Mesenteric fat pad (tissue), 1 donor: ENCODE measurements around the gene MEF2A. TPM values are rescaled to one million over a fixed set of nuclear protein-coding genes. Genes with fewer than 3 reads are reported as not detected.
"Not testable (repeated sequence)": the region's sequence is repeated elsewhere in the genome, so short reads cannot be mapped to it uniquely, and the experiment has no call there.

ENCODE experiments used
- DNase-seq: peaks from one replicate; pipeline ENCODE4 v3.0.0-alpha.2; 2020; ENCODE audit warnings: low spot score
- total RNA-seq: library from RNA; stranded (reverse); fragmentation: NEBNext Ultra II Directional; extraction: Animal tissue kit (Norgen Biotek cat#: 25700); gene quantifications from one replicate; pipeline ENCODE4 v1.2.1, GENCODE V29; 2021
- donor health status: DM: yes; HTN: yes; CAD: no.

The MEF2A gene
- total RNA-seq, 1 donor from 2014 or later: 68.0 TPM

GRCh38 chr15:99728916-99729315 is 163.1 kb downstream of the MEF2A start:
- DNase-seq: no peak

- no peak for DNase-seq
Measured at GRCh38 chr15:99729327-99729726, 163.5 kb downstream of the MEF2A start.

GRCh38 chr15:99729920-99730319 is 164.1 kb downstream of the MEF2A start:
- no peak for DNase-seq

- DNase-seq: no peak
Measured at GRCh38 chr15:99731336-99732123, 165.7 kb downstream of the MEF2A start.

- no peak for DNase-seq
Measured at GRCh38 chr15:99732124-99732750, 166.5 kb downstream of the MEF2A start.

GRCh38 chr15:99732751-99733267 is 167.0 kb downstream of the MEF2A start:
- DNase-seq: no peak

- peak; percentile 99 for DNase-seq
Measured at GRCh38 chr15:99733268-99734039, 167.7 kb downstream of the MEF2A start, which contains the start of gene LYSMD4. TSS of gene LYSMD4 (minus strand) at chr15:99733437. CDS start at chr15:99731999, 1,438 bp downstream.

GRCh38 chr15:99734040-99734291 is 168.2 kb downstream of the MEF2A start:
- DNase-seq: not testable (repeated sequence)

GRCh38 chr15:99734575-99734974 is 168.8 kb downstream of the MEF2A start:
- no peak for DNase-seq

- DNase-seq: no peak
Measured at GRCh38 chr15:99735868-99736267, 170.1 kb downstream of the MEF2A start.

GRCh38 chr15:99736702-99737101 is 170.9 kb downstream of the MEF2A start:
- no peak for DNase-seq

GRCh38 chr15:99738021-99738847 is 172.4 kb downstream of the MEF2A start:
- no peak for DNase-seq

GRCh38 chr15:99741835-99742234 is 176.1 kb downstream of the MEF2A start:
- no peak for DNase-seq

- DNase-seq: no peak
Measured at GRCh38 chr15:99744142-99744541, 178.4 kb downstream of the MEF2A start.

GRCh38 chr15:99745370-99746086 is 179.7 kb downstream of the MEF2A start:
- no peak for DNase-seq

GRCh38 chr15:99749386-99749785 is 183.6 kb downstream of the MEF2A start:
- DNase-seq: no peak

GRCh38 chr15:99750326-99750725 is 184.5 kb downstream of the MEF2A start:
- not testable (repeated sequence) for DNase-seq

GRCh38 chr15:99752556-99752955 is 186.8 kb downstream of the MEF2A start:
- DNase-seq: no peak

- DNase-seq: no peak
Measured at GRCh38 chr15:99753066-99753465, 187.3 kb downstream of the MEF2A start.

- no peak for DNase-seq
Measured at GRCh38 chr15:99755692-99756409, 190.1 kb downstream of the MEF2A start.
